ENCODE data around the gene HS3ST4.

DNA sequence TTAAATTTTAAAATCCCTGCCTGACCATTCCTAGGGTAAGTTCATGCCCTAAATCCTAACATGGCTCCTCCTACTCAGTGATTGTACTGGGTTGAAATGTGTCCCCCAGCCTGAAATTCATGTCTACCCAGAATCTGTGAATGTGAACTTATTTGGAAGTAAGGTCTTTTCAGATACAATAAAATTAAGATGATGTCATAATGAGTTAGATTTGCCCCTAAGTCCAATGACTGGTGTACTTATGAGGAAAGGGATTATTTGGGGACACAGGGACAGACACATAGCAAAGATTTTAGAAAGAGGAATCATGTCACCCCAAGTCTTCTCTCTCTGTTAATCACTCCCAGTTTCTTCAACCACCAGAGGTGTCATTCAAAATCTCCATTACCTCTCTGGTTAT, 185.3 kb downstream of the HS3ST4 start:
- TF ChIP-seq, protein P1, sequence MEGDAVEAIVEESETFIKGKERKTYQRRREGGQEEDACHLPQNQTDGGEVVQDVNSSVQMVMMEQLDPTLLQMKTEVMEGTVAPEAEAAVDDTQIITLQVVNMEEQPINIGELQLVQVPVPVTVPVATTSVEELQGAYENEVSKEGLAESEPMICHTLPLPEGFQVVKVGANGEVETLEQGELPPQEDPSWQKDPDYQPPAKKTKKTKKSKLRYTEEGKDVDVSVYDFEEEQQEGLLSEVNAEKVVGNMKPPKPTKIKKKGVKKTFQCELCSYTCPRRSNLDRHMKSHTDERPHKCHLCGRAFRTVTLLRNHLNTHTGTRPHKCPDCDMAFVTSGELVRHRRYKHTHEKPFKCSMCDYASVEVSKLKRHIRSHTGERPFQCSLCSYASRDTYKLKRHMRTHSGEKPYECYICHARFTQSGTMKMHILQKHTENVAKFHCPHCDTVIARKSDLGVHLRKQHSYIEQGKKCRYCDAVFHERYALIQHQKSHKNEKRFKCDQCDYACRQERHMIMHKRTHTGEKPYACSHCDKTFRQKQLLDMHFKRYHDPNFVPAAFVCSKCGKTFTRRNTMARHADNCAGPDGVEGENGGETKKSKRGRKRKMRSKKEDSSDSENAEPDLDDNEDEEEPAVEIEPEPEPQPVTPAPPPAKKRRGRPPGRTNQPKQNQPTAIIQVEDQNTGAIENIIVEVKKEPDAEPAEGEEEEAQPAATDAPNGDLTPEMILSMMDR (conservative IDR thresholded peaks at IDR 0.05 in 1 of 2, IDR thresholded peaks at IDR 0.05 in 1 of 2; ENCODE audit: low read depth in 1 of 2, low read length in 2 of 2): no peak
- no peak for TF ChIP-seq EZH2 (IDR thresholded peaks at IDR 0.05; ENCODE audit: low read length, missing control alignments)
